ENCODE data around the gene MYO18B.

MYO18B gene

GRCh38 chr22:25777870-25778269 is 35.9 kb downstream of the MYO18B start:
- DNase-seq: no peak

- DNase-seq: no peak
These were observed 37.4 kb downstream of the MYO18B start for GRCh38 chr22:25779426-25779825.

- no peak for DNase-seq
These were observed 37.9 kb downstream of the MYO18B start for GRCh38 chr22:25779890-25780289.

- DNase-seq: no peak
These were observed 38.7 kb downstream of the MYO18B start for GRCh38 chr22:25780673-25781072.

- no peak for DNase-seq
These were observed 39.8 kb downstream of the MYO18B start for GRCh38 chr22:25781801-25782200.

GRCh38 chr22:25782831-25783230 is 40.8 kb downstream of the MYO18B start:
- no peak for DNase-seq

- no peak for DNase-seq
These were observed 41.9 kb downstream of the MYO18B start for GRCh38 chr22:25783856-25784255.

- no peak for DNase-seq
These were observed 44.2 kb downstream of the MYO18B start for GRCh38 chr22:25786165-25786564.

GRCh38 chr22:25791556-25791955 is 49.6 kb downstream of the MYO18B start:
- no peak for DNase-seq

- no peak for DNase-seq
These were observed 53.5 kb downstream of the MYO18B start for GRCh38 chr22:25795478-25795877.

GRCh38 chr22:25797498-25798290 is 55.7 kb downstream of the MYO18B start:
- DNase-seq: no peak

- no peak for DNase-seq
These were observed 58.8 kb downstream of the MYO18B start for GRCh38 chr22:25800766-25801165.

GRCh38 chr22:25802018-25802417 is 60.0 kb downstream of the MYO18B start:
- no peak for DNase-seq

GRCh38 chr22:25804676-25805075 is 62.7 kb downstream of the MYO18B start:
- DNase-seq: no peak

GRCh38 chr22:25806579-25806978 is 64.6 kb downstream of the MYO18B start:
- DNase-seq: no peak

- DNase-seq: no peak
These were observed 72.7 kb downstream of the MYO18B start for GRCh38 chr22:25814685-25815084.

- DNase-seq: no peak
These were observed 73.6 kb downstream of the MYO18B start for GRCh38 chr22:25815561-25815960.

GRCh38 chr22:25816522-25817059 is 74.6 kb downstream of the MYO18B start:
- DNase-seq: no peak

- DNase-seq: no peak
These were observed 75.3 kb downstream of the MYO18B start for GRCh38 chr22:25817092-25817943.

GRCh38 chr22:25818541-25818940 is 76.6 kb downstream of the MYO18B start:
- DNase-seq: no peak

- no peak for DNase-seq
These were observed 80.4 kb downstream of the MYO18B start for GRCh38 chr22:25822344-25822743.

GRCh38 chr22:25823276-25823675 is 81.3 kb downstream of the MYO18B start:
- DNase-seq: no peak

- no peak for DNase-seq
These were observed 82.9 kb downstream of the MYO18B start for GRCh38 chr22:25824828-25825423.
